ENCODE data around the gene FAM171A1.

DNA sequence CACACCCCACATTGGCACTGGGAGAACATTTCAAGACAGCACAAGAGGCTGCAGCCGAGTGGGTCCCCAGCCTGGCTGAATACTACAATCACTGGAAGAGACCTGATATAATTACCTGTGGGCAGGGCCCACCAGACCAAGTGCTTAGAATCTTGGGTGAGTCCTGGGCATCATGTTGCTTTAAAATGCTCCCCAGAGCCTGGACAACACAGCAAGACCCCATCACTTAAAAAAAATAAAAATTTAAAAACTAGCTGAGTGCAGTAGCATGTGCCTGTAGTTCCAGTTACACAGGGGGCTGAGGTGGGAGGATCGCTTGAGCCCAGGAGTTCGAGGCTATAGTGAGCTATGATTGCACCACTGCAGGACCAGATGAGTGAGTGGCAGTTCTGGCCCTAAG lies 28.1 kb downstream of the FAM171A1 start:
- TF ChIP-seq, protein P1, sequence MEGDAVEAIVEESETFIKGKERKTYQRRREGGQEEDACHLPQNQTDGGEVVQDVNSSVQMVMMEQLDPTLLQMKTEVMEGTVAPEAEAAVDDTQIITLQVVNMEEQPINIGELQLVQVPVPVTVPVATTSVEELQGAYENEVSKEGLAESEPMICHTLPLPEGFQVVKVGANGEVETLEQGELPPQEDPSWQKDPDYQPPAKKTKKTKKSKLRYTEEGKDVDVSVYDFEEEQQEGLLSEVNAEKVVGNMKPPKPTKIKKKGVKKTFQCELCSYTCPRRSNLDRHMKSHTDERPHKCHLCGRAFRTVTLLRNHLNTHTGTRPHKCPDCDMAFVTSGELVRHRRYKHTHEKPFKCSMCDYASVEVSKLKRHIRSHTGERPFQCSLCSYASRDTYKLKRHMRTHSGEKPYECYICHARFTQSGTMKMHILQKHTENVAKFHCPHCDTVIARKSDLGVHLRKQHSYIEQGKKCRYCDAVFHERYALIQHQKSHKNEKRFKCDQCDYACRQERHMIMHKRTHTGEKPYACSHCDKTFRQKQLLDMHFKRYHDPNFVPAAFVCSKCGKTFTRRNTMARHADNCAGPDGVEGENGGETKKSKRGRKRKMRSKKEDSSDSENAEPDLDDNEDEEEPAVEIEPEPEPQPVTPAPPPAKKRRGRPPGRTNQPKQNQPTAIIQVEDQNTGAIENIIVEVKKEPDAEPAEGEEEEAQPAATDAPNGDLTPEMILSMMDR (IDR thresholded peaks at IDR 0.05; ENCODE audit: low read length) = no peak
- TF ChIP-seq EZH2 (optimal IDR thresholded peaks at IDR 0.05; ENCODE audit: low read depth, low read length) = no peak
- TF ChIP-seq EZH2phosphoT487 (IDR thresholded peaks at IDR 0.05; ENCODE audit: low read length) = no peak
